Colonic mucosa (tissue), 4 donors: ENCODE measurements around the gene LRRFIP2. TPM values are rescaled to one million over a fixed set of nuclear protein-coding genes. Genes with fewer than 3 reads are reported as not detected.
"Not testable (repeated sequence)": the region's sequence is repeated elsewhere in the genome, so short reads cannot be mapped to it uniquely, and the experiment has no call there.

Experiments
- DNase-seq: peaks from one replicate; pipeline ENCODE4 v3.0.0-alpha.2; 2020
- H3K27ac ChIP-seq: fragments of 200-600 bp; one replicate; pipeline ENCODE4 v1.8.0; 2021
- H3K27me3 ChIP-seq: fragments of 200-600 bp; one replicate; pipeline ENCODE4 v1.8.0; 2021
- H3K36me3 ChIP-seq: fragments of 200-600 bp; one replicate; pipeline ENCODE4 v1.8.0; 2021
- H3K4me1 ChIP-seq: fragments of 200-600 bp; one replicate; pipeline ENCODE4 v1.8.0; 2021; ENCODE audit warnings: mild to moderate bottlenecking
- H3K4me3 ChIP-seq: fragments of 200-600 bp; one replicate; pipeline ENCODE4 v1.8.0; 2021
- H3K9ac ChIP-seq, 2 donors: one replicate each; pipeline ENCODE4 v1.7.0; 2013; ENCODE audit warnings: control low read depth in 2 of 2, low read depth in 2 of 2, low read length in 2 of 2
- H3K9me3 ChIP-seq: fragments of 200-600 bp; one replicate; pipeline ENCODE4 v1.8.0; 2021
- intact Hi-C: fragments of 100-400 bp; cut with DNase I; formaldehyde crosslinking; loops from one replicate; pipeline ENCODE4 v1.14.1; 2022
- total RNA-seq, 2 donors: library from RNA; stranded (reverse); fragmentation: NEBNext Ultra II Directional in 1 of 2; extraction: Animal tissue kit (Norgen Biotek cat#: 25700) in 1 of 2; gene quantifications; one replicate each; pipeline ENCODE4 v1.2.1, GENCODE V29; 2021
- TF ChIP-seq, protein P1 (sequence below): fragments of 200-600 bp; IDR thresholded peaks from one replicate; pipeline ENCODE4 v1.8.0; 2022; ENCODE audit warnings: antibody characterized with exemption, mild to moderate bottlenecking
- donor health status: healthy.
- donor health status: DM: no; HTN: no; CAD: no.
- donor health status: DM: no; HTN: no; CAD: no.

The LRRFIP2 gene, protein sequence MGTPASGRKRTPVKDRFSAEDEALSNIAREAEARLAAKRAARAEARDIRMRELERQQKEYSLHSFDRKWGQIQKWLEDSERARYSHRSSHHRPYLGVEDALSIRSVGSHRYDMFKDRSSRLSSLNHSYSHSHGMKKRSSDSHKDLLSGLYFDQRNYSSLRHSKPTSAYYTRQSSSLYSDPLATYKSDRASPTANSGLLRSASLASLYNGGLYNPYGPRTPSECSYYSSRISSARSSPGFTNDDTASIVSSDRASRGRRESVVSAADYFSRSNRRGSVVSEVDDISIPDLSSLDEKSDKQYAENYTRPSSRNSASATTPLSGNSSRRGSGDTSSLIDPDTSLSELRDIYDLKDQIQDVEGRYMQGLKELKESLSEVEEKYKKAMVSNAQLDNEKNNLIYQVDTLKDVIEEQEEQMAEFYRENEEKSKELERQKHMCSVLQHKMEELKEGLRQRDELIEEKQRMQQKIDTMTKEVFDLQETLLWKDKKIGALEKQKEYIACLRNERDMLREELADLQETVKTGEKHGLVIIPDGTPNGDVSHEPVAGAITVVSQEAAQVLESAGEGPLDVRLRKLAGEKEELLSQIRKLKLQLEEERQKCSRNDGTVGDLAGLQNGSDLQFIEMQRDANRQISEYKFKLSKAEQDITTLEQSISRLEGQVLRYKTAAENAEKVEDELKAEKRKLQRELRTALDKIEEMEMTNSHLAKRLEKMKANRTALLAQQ
- 100 to 1,000 TPM in 1 of 2 donors, 10 to 100 TPM in 1; 87.0 to 120 TPM for total RNA-seq

DNA sequence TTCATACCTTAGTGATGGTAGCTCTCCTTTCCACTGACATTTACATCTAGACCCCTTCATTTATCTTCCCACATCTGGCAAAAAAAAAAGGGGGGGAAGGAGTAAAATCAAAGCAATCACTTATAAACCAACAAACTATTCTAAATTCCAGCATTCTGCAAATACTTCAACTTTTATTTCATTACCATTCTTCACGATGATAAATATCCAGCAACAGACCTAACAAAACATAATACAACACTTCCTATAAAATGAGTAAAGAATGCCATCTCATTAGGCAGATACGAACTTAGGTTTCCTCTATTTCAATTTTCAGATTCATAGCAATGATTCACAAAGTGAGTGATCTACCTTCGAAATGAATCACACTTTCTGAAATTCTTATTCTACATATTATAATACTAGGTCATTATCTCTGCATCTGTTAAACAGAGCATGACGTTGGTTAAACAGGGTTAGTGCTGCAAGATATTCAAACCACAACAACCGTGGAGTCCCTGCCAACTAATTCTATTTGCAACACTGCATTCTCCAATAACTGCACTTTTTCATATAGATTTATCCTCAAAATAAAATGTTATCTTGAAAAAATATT is at the start of gene LRRFIP2:
Gene LRRFIP2 (minus strand): TSS at position 51 of the 595 bp plus-strand sequence. CDS start 25,599 bp downstream, outside the sequence.
- H3K4me1 ChIP-seq = peaks cover 4% of the 10 kb centered on the region
- no peaks in the 10 kb centered on the region for H3K27me3 ChIP-seq
- peak within 1 kb of the TSS; percentile 95 to 98 for H3K9ac ChIP-seq
- H3K4me3 ChIP-seq = peak within 1 kb of the TSS; percentile 92
- no peaks in the 10 kb centered on the region for H3K36me3 ChIP-seq
- intact Hi-C loops = no loop called here
- H3K27ac ChIP-seq = peak within 1 kb of the TSS; percentile 99
- no peaks in the 10 kb centered on the region for H3K9me3 ChIP-seq
- DNase-seq = no peak
- TF ChIP-seq, protein P1, sequence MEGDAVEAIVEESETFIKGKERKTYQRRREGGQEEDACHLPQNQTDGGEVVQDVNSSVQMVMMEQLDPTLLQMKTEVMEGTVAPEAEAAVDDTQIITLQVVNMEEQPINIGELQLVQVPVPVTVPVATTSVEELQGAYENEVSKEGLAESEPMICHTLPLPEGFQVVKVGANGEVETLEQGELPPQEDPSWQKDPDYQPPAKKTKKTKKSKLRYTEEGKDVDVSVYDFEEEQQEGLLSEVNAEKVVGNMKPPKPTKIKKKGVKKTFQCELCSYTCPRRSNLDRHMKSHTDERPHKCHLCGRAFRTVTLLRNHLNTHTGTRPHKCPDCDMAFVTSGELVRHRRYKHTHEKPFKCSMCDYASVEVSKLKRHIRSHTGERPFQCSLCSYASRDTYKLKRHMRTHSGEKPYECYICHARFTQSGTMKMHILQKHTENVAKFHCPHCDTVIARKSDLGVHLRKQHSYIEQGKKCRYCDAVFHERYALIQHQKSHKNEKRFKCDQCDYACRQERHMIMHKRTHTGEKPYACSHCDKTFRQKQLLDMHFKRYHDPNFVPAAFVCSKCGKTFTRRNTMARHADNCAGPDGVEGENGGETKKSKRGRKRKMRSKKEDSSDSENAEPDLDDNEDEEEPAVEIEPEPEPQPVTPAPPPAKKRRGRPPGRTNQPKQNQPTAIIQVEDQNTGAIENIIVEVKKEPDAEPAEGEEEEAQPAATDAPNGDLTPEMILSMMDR = no peak

- Histone ChIP-seq H3K9me3 (no peaks in the 10 kb centered on the region), H3K4me3 (no peak overlapping the region), H3K9ac (no peak overlapping the region), H3K27ac (no peak overlapping the region), H3K27me3 (no peaks in the 10 kb centered on the region), H3K4me1 (no peaks in the 10 kb centered on the region), H3K36me3 (no peaks in the 10 kb centered on the region)
- DNase-seq = no peak
- intact Hi-C loops = no loop called here
- TF ChIP-seq, protein P1 = no peak
Observed at GRCh38 chr3:37223576-37223975, 49.2 kb upstream of the LRRFIP2 start.

GRCh38 chr3:37223141-37223558 is 48.8 kb upstream of the LRRFIP2 start:
- Histone ChIP-seq H3K9me3 (no peaks in the 10 kb centered on the region), H3K9ac (no peak overlapping the region), H3K36me3 (no peaks in the 10 kb centered on the region), H3K27me3 (no peaks in the 10 kb centered on the region), H3K4me3 (no peak overlapping the region), H3K27ac (no peak overlapping the region), H3K4me1 (no peaks in the 10 kb centered on the region)
- intact Hi-C loops = no loop called here
- TF ChIP-seq, protein P1 = no peak
- no peak for DNase-seq

- H3K27me3 ChIP-seq, intact Hi-C loops, H3K36me3 ChIP-seq, H3K4me1 ChIP-seq, H3K27ac ChIP-seq, H3K9me3 ChIP-seq, H3K9ac ChIP-seq, DNase-seq, H3K4me3 ChIP-seq: not testable (repeated sequence)
Observed at GRCh38 chr3:37222542-37222941, 48.2 kb upstream of the LRRFIP2 start.

DNA sequence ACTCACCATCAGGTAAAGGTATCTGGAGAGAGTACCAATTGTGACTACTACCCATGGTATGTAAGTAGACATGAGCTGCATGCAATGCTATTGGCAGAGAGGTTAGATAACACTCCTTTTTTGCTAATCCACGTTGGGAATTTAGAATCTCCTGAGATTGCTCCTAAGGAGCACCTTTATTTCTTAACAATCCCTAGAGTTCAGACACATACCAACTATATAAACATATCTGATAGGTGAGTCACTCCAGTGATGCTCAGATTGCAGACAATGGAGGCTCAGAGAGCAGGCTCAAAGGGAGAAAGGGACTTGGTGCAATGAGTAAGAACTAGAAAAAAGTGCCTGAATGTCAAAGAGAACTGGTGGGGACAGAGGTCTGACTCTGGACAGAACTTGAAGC is 47.0 kb upstream of the LRRFIP2 start:
- Histone ChIP-seq H3K36me3 (no peaks in the 10 kb centered on the region), H3K27ac (no peak overlapping the region), H3K27me3 (no peaks in the 10 kb centered on the region), H3K9ac (no peak overlapping the region), H3K9me3 (no peaks in the 10 kb centered on the region), H3K4me3 (no peak overlapping the region), H3K4me1 (no peaks in the 10 kb centered on the region)
- intact Hi-C loops = no loop called here
- no peak for DNase-seq
- TF ChIP-seq, protein P1 = no peak
